ENCODE measurements around the gene ADAMTSL5.

The ADAMTSL5 gene

GRCh38 chr19:1532003-1532402, 19.2 kb upstream of the ADAMTSL5 start:
- TF ChIP-seq, protein P1, sequence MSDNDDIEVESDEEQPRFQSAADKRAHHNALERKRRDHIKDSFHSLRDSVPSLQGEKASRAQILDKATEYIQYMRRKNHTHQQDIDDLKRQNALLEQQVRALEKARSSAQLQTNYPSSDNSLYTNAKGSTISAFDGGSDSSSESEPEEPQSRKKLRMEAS (IDR thresholded peaks at IDR 0.05) = no peak
- TF ChIP-seq CREB1 (IDR thresholded peaks at IDR 0.05; ENCODE audit: low read depth) (no peak), YY1 (IDR thresholded peaks at IDR 0.05; ENCODE audit: low read depth) (no peak), EGR1 (IDR thresholded peaks at IDR 0.05) (no peak), TEAD4 (IDR thresholded peaks at IDR 0.05) (no peak), USF1 (IDR thresholded peaks at IDR 0.05) (no peak), FOXM1 (IDR thresholded peaks at IDR 0.05; ENCODE audit: borderline replicate concordance, low read depth) (no peak), RAD21 (IDR thresholded peaks at IDR 0.05; ENCODE audit: low read depth) (no peak), ZBTB7A (IDR thresholded peaks at IDR 0.05; ENCODE audit: low read depth) (no peak), CEBPB (IDR thresholded peaks at IDR 0.05) (no peak), EP300 (IDR thresholded peaks at IDR 0.05; ENCODE audit: borderline replicate concordance) (no peak)
- TF ChIP-seq, protein P2, sequence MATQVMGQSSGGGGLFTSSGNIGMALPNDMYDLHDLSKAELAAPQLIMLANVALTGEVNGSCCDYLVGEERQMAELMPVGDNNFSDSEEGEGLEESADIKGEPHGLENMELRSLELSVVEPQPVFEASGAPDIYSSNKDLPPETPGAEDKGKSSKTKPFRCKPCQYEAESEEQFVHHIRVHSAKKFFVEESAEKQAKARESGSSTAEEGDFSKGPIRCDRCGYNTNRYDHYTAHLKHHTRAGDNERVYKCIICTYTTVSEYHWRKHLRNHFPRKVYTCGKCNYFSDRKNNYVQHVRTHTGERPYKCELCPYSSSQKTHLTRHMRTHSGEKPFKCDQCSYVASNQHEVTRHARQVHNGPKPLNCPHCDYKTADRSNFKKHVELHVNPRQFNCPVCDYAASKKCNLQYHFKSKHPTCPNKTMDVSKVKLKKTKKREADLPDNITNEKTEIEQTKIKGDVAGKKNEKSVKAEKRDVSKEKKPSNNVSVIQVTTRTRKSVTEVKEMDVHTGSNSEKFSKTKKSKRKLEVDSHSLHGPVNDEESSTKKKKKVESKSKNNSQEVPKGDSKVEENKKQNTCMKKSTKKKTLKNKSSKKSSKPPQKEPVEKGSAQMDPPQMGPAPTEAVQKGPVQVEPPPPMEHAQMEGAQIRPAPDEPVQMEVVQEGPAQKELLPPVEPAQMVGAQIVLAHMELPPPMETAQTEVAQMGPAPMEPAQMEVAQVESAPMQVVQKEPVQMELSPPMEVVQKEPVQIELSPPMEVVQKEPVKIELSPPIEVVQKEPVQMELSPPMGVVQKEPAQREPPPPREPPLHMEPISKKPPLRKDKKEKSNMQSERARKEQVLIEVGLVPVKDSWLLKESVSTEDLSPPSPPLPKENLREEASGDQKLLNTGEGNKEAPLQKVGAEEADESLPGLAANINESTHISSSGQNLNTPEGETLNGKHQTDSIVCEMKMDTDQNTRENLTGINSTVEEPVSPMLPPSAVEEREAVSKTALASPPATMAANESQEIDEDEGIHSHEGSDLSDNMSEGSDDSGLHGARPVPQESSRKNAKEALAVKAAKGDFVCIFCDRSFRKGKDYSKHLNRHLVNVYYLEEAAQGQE (IDR thresholded peaks at IDR 0.05; ENCODE audit: low read depth) = no peak

GRCh38 chr19:1531587-1531986, 18.8 kb upstream of the ADAMTSL5 start:
- TF ChIP-seq USF1 (IDR thresholded peaks at IDR 0.05) = no peak
- TF ChIP-seq TAF1 (IDR thresholded peaks at IDR 0.05; ENCODE audit: low read depth) = no peak
- no peak for TF ChIP-seq EP300 (IDR thresholded peaks at IDR 0.05; ENCODE audit: borderline replicate concordance)
- no peak for TF ChIP-seq CEBPB (IDR thresholded peaks at IDR 0.05)
- TF ChIP-seq, protein P1 (IDR thresholded peaks at IDR 0.05) = no peak
- no peak for TF ChIP-seq YY1 (IDR thresholded peaks at IDR 0.05; ENCODE audit: low read depth)
- no peak for TF ChIP-seq CREB1 (IDR thresholded peaks at IDR 0.05; ENCODE audit: low read depth)
- TF ChIP-seq EGR1 (IDR thresholded peaks at IDR 0.05) = no peak
- no peak for TF ChIP-seq TEAD4 (IDR thresholded peaks at IDR 0.05)
- TF ChIP-seq, protein P2 (IDR thresholded peaks at IDR 0.05; ENCODE audit: low read depth) = no peak
- no peak for TF ChIP-seq FOXM1 (IDR thresholded peaks at IDR 0.05; ENCODE audit: borderline replicate concordance, low read depth)
- no peak for TF ChIP-seq RAD21 (IDR thresholded peaks at IDR 0.05; ENCODE audit: low read depth)
- no peak for TF ChIP-seq TCF12 (IDR thresholded peaks at IDR 0.05; ENCODE audit: low read depth)
- no peak for TF ChIP-seq ZBTB7A (IDR thresholded peaks at IDR 0.05; ENCODE audit: low read depth)
- no peak for TF ChIP-seq NFIC (IDR thresholded peaks at IDR 0.05)

DNA sequence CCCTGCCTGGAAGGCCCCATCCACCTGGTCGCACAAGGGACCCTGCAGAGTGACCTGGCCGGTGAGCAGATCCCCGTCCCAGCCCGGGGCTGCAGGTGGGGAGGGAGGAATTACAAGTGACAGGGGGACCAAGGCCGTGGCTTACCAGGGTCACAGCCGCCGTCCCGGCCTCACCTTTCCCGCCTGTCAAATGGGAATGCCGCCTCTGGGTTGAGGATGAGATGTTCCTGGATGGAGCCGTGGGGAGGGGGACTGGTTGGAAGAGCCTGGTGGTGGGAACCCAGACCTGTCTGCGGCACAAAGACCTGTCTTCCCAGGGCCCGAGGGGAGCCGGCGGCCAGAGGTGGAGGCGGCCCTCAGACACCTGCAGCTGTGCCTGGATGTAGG, 16.6 kb upstream of the ADAMTSL5 start:
- no peak for TF ChIP-seq NFIC (IDR thresholded peaks at IDR 0.05)
- no peak for TF ChIP-seq YY1 (IDR thresholded peaks at IDR 0.05; ENCODE audit: low read depth)
- no peak for TF ChIP-seq FOXM1 (IDR thresholded peaks at IDR 0.05; ENCODE audit: borderline replicate concordance, low read depth)
- TF ChIP-seq RAD21 (IDR thresholded peaks at IDR 0.05; ENCODE audit: low read depth) = no peak
- no peak for TF ChIP-seq EGR1 (IDR thresholded peaks at IDR 0.05)
- no peak for TF ChIP-seq TAF1 (IDR thresholded peaks at IDR 0.05; ENCODE audit: low read depth)
- TF ChIP-seq, protein P2 (IDR thresholded peaks at IDR 0.05; ENCODE audit: low read depth) = no peak
- TF ChIP-seq EP300 (IDR thresholded peaks at IDR 0.05; ENCODE audit: borderline replicate concordance) = no peak
- no peak for TF ChIP-seq ZBTB7A (IDR thresholded peaks at IDR 0.05; ENCODE audit: low read depth)
- TF ChIP-seq CREB1 (IDR thresholded peaks at IDR 0.05; ENCODE audit: low read depth) = no peak
- TF ChIP-seq USF1 (IDR thresholded peaks at IDR 0.05) = no peak
